Fibroblast of villous mesenchyme (primary cell): ENCODE measurements around the gene TBC1D19. TPM values are rescaled to one million over a fixed set of nuclear protein-coding genes. Genes with fewer than 3 reads are reported as not detected.
A peak's percentile ranks its signal among the peaks of the same experiment; 100 is the strongest.
"Not testable (repeated sequence)": the region's sequence is repeated elsewhere in the genome, so short reads cannot be mapped to it uniquely, and the experiment has no call there.

Experiments used
- DNase-seq: peaks from one replicate; pipeline ENCODE4 v3.0.0-alpha.2; 2010; ENCODE audit warnings: low read depth
- H3K4me3 ChIP-seq: 2 replicates; pipeline ENCODE4 v1.5.1; 2011; ENCODE audit warnings: low read depth, mild to moderate bottlenecking, low read length
- CTCF ChIP-seq: IDR thresholded peaks from 2 replicates; pipeline ENCODE4 v1.5.1; 2012; ENCODE audit warnings: low read depth, mild to moderate bottlenecking, low read length; ENCODE audit not compliant: insufficient read depth
- total RNA-seq: library from RNA; depleted of rRNA; stranded (reverse); fragments of >200 nt; gene quantifications from 2 replicates; pipeline ENCODE4 v1.2.3, GENCODE V29; 2012

Gene TBC1D19
- total RNA-seq, 1 donor = 41.5 TPM

DNA sequence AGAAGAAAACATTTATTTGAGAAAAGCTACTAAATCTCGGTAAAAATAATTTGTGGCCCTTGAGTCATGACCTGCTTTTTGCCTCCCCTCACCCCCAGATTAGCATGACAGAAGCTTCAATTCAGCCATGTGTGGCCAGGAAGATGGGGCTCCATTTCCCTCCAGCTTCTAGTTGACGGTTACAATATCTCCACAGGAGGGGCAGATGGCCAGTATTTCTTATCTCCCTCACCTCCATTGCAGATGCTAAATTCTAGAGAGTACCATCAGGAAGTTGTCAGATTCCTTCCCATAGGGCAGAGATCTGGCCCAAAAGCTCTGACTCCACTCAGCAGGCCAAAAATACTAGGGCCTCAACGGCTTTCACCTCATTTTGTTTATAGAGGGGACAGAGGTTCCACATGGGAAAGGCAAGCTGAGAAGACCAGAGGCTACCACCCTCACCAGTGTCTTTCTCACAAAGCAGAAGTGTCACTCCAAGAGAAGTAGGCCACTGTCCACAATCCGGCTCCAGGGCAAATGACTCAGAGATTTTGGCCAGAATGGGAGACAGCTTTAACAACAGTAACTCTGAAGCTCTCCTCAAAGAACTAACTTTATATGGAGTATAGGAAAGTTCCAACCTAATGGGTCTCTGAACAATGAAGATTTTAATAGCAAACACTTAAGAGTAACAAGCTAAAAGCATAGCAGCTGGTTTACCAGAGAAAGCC is 108.3 kb downstream of the TBC1D19 start:
- H3K4me3 ChIP-seq = no peak overlapping the region
- DNase-seq = peak; percentile 25
- no peak for TF ChIP-seq CTCF

GRCh38 chr4:26694131-26694530 is 110.2 kb downstream of the TBC1D19 start:
- DNase-seq, H3K4me3 ChIP-seq: not testable (repeated sequence)

- H3K4me3 ChIP-seq = no peak overlapping the region
- no peak for DNase-seq
Observed at GRCh38 chr4:26700110-26700509, 116.2 kb downstream of the TBC1D19 start.

DNA sequence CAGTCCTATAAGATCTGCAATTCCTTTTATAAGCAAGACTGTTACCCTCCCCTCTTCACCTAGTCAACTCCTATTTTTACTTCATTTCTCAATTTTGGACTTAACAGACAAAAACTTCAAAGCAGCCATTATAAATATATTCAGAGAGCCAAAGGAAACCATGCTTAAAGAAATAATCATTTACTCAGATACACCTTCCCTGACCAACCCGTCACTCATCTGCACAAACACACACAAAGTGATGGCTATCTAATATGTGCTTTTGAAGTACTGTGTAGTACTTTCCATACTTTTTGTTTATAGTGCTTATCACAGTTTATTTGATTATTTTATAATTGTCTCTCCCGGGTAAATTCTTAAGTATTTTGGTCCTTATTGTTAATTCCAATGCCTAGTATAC is 117.2 kb downstream of the TBC1D19 start:
- no peak for DNase-seq
- no peak overlapping the region for H3K4me3 ChIP-seq
- TF ChIP-seq CTCF = no peak

More at GRCh38 chr4:26700110-26700509, 116.2 kb downstream of the TBC1D19 start:
- TF ChIP-seq CTCF = no peak

DNA sequence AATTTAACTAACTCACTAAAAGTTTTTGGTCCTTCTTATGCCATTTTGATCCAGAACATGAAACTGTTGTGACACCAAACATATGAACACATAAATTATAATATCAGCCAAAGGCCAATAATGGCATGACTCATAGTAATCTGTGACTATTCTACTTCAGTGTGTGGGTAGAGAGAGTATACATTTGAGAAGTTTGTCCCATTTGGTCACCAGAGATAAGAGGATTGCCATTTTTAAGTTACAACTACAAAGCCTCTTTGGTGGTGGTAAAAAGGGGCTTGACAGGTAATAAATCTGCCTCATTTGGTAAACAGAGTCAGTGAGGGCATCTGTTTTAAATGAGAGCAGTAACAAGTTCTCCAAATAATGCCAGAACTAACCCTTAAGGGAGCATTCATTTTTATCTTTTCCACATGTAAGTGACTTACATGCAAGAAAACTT is 117.9 kb downstream of the TBC1D19 start:
- peak; percentile 26 for DNase-seq
- TF ChIP-seq CTCF = no peak
- no peak overlapping the region for H3K4me3 ChIP-seq

DNA sequence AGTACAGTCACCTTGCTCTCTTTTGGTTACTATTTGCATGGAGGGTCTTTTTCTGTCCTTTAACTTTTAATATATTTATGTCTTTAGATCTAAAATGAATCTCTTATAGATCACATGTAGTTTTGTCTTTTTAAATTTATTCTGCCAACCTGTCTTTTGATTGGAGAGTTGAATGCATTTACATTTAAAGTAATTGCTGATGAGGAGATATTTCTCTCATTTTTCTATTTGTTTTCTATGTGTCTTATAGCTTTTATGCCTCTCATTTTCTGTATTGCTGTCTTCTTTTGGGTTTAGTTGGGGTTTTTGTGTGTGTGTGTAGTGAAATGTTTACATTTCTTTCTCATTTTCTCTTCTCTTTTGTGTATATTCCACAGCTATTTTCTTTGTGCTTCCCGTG is 123.5 kb downstream of the TBC1D19 start:
- no peak overlapping the region for H3K4me3 ChIP-seq
- DNase-seq = no peak
- no peak for TF ChIP-seq CTCF

- H3K4me3 ChIP-seq = no peak overlapping the region
- no peak for TF ChIP-seq CTCF
- DNase-seq = no peak
Observed at GRCh38 chr4:26709246-26709645, 125.4 kb downstream of the TBC1D19 start.
